HCT116 (cell line): ENCODE results near the gene AFP. TPM values are rescaled to one million over a fixed set of nuclear protein-coding genes. Genes with fewer than 3 reads are reported as not detected.

Experiments
- ATAC-seq: fragments of 200-7000 bp; cut with Tn5 transposase; 2 replicates; pipeline ENCODE4 v1.9.1; 2020; ENCODE audit warnings: mild to moderate bottlenecking, moderate library complexity
- BruUV-seq: library from RNA; stranded (reverse); fragments of 400-500 nt; replicated peaks from 2 replicates; lab custom pipeline; 2021; lab: Mats Ljungman, UMichigan
- CTCF ChIA-PET: fragments of 300-600 bp; sonication (Branson Sonifier 250); formaldehyde crosslinking; loops from one replicate; lab custom pipeline; 2021; ENCODE audit warnings: antibody characterized with exemption; lab: Charles Lee
- POLR2A ChIA-PET: fragments of 300-600, 350-600 bp; sonication (Branson Sonifier 250); formaldehyde crosslinking; loops from one replicate; lab custom pipeline; 2021; ENCODE audit warnings: antibody characterized with exemption; lab: Charles Lee
- RAD21 ChIA-PET, 2 experiments: fragments of 300-600 bp; sonication (Branson Sonifier 250); formaldehyde crosslinking; loops; one replicate each; lab custom pipeline; 2023; ENCODE audit warnings: low total read pairs in 2 of 2; ENCODE audit not compliant: uncharacterized antibody in 2 of 2, unreplicated experiment in 2 of 2, low non-redundant PET in 1 of 2; lab: Charles Lee
- DNase-seq: peaks from one replicate; pipeline ENCODE4 v3.0.0-alpha.2; 2010; ENCODE audit warnings: low read depth, low spot score
- H2AFZ ChIP-seq: fragments of 200-600 bp; shearing (Covaris generic), sonication (generic); 2 replicates; pipeline ENCODE4 v1.6.1; 2017; ENCODE audit warnings: low read depth, mixed run types, mixed read lengths, antibody characterized with exemption, low read length; ENCODE audit not compliant: poor library complexity, severe bottlenecking
- H3K27ac ChIP-seq: 2 replicates; pipeline ENCODE4 v1.5.1; 2012; ENCODE audit warnings: low read depth, low read length
- H3K27me3 ChIP-seq: fragments of 200-600 bp; sonication (generic); 2 replicates; pipeline ENCODE4 v1.6.1; 2016; ENCODE audit warnings: mixed run types, low read length, mixed read lengths; ENCODE audit not compliant: insufficient read depth
- H3K36me3 ChIP-seq, 2 experiments: fragments of 200-500 bp in 1 of 2; fragments of 200-600 bp in 1 of 2; sonication (Bioruptor generic) in 1 of 2; sonication (generic) in 1 of 2; 2 replicates each; pipeline versions ENCODE4 v1.5.1 to v1.6.1; 2014 to 2016; ENCODE audit warnings: low read length in 2 of 2, inconsistent platforms in 1 of 2, mixed read lengths in 1 of 2, mixed run types in 1 of 2; ENCODE audit not compliant: insufficient read depth in 2 of 2, control insufficient read depth in 1 of 2
- H3K4me1 ChIP-seq, 2 experiments: fragments of 200-600 bp in 1 of 2; sonication (generic) in 1 of 2; 2 replicates each; pipeline versions ENCODE4 v1.5.1 to v1.6.1; 2012 to 2017; ENCODE audit warnings: low read length in 2 of 2, inconsistent platforms in 1 of 2, mild to moderate bottlenecking in 1 of 2, mixed read lengths in 1 of 2, mixed run types in 1 of 2, moderate library complexity in 1 of 2; ENCODE audit not compliant: insufficient read depth in 2 of 2, control insufficient read depth in 1 of 2
- H3K4me2 ChIP-seq: fragments of 200-600 bp; sonication (generic); 2 replicates; pipeline ENCODE4 v1.6.1; 2017; ENCODE audit warnings: mixed run types, low read length, mixed read lengths
- H3K4me3 ChIP-seq, 2 experiments: fragments of 200-600 bp in 1 of 2; sonication (generic) in 1 of 2; replicated peaks in 1 of 2; 2 replicates each; pipeline ENCODE4 v1.5.1; 2011 to 2016; ENCODE audit warnings: low read length in 2 of 2, control low read depth in 1 of 2, low read depth in 1 of 2, mild to moderate bottlenecking in 1 of 2, mixed read lengths in 1 of 2, mixed run types in 1 of 2
- H3K79me2 ChIP-seq: fragments of 200-600 bp; sonication (generic); 2 replicates; pipeline ENCODE4 v1.6.1; 2017; ENCODE audit warnings: mild to moderate bottlenecking, mixed run types, low read length, moderate library complexity, mixed read lengths; ENCODE audit not compliant: insufficient read depth
- H3K9ac ChIP-seq: fragments of 200-600 bp; sonication (generic); 2 replicates; pipeline ENCODE4 v1.6.1; 2016; ENCODE audit warnings: low read length, mixed read lengths
- H3K9me2 ChIP-seq: fragments of 200-600 bp; sonication (generic), shearing (Covaris generic); 2 replicates; pipeline ENCODE4 v1.6.1; 2017; ENCODE audit warnings: mixed run types, mild to moderate bottlenecking, moderate library complexity; ENCODE audit not compliant: insufficient read depth
- H3K9me3 ChIP-seq, 2 experiments: fragments of 200-500 bp in 1 of 2; fragments of 200-600 bp in 1 of 2; sonication (Bioruptor generic) in 1 of 2; sonication (generic) in 1 of 2; 2 replicates each; pipeline ENCODE4 v1.6.1; 2014 to 2017; ENCODE audit warnings: low read length in 2 of 2, mixed read lengths in 2 of 2, inconsistent platforms in 1 of 2, low read depth in 1 of 2, mild to moderate bottlenecking in 1 of 2, mixed run types in 1 of 2, moderate library complexity in 1 of 2; ENCODE audit not compliant: control insufficient read depth in 1 of 2, insufficient read depth in 1 of 2
- H4K20me1 ChIP-seq: fragments of 200-600 bp; sonication (generic), shearing (Covaris generic); 2 replicates; pipeline ENCODE4 v1.6.1; 2017; ENCODE audit warnings: mixed run types, mild to moderate bottlenecking, moderate library complexity; ENCODE audit not compliant: insufficient read depth
- ATF3 ChIP-seq: IDR thresholded peaks from 2 replicates; pipeline ENCODE4 v1.6.1; 2012
- CBX3 ChIP-seq: IDR thresholded peaks from 2 replicates; pipeline ENCODE4 v1.6.1; 2012; ENCODE audit warnings: low read depth
- CEBPB ChIP-seq: IDR thresholded peaks from 2 replicates; pipeline ENCODE4 v1.6.1; 2012; ENCODE audit warnings: low read depth
- CTCF ChIP-seq, 3 experiments: fragments of 200-600 bp in 1 of 3; sonication (generic) in 1 of 3; IDR thresholded peaks in 2 of 3; conservative IDR thresholded peaks in 1 of 3; 2 replicates each; pipeline ENCODE4 v1.5.1; 2012 to 2017; ENCODE audit warnings: low read depth in 2 of 3, low read length in 2 of 3, antibody characterized with exemption in 1 of 3, borderline replicate concordance in 1 of 3, control low read depth in 1 of 3, mild to moderate bottlenecking in 1 of 3, mixed read lengths in 1 of 3, mixed run types in 1 of 3, moderate library complexity in 1 of 3; ENCODE audit not compliant: insufficient read depth in 1 of 3
- EGR1 ChIP-seq: IDR thresholded peaks from 2 replicates; pipeline ENCODE4 v1.6.1; 2012; ENCODE audit warnings: low read depth
- ELF1 ChIP-seq: IDR thresholded peaks from 2 replicates; pipeline ENCODE4 v1.6.1; 2012; ENCODE audit warnings: low read depth, borderline replicate concordance
- EZH2 ChIP-seq: fragments of 200-600 bp; sonication (generic); IDR thresholded peaks from 2 replicates; pipeline ENCODE4 v1.6.1; 2017; ENCODE audit warnings: antibody characterized with exemption, mixed run types
- EZH2phosphoT487 ChIP-seq: fragments of 200-600 bp; IDR thresholded peaks from 2 replicates; pipeline ENCODE4 v1.6.1; 2018; ENCODE audit warnings: antibody characterized with exemption, borderline replicate concordance
- FOSL1 ChIP-seq: IDR thresholded peaks from 2 replicates; pipeline ENCODE4 v1.6.1; 2012; ENCODE audit warnings: low read depth
- POLR2A ChIP-seq: IDR thresholded peaks from 2 replicates; pipeline ENCODE4 v1.7.0; 2011; ENCODE audit warnings: borderline replicate concordance; ENCODE audit not compliant: insufficient read depth, insufficient read length; ENCODE audit errors: extremely low read depth
- POLR2AphosphoS5 ChIP-seq: IDR thresholded peaks from 2 replicates; pipeline ENCODE4 v1.6.1; 2011; ENCODE audit warnings: mild to moderate bottlenecking, low read depth, low read length, moderate library complexity
- RAD21 ChIP-seq: IDR thresholded peaks from 2 replicates; pipeline ENCODE4 v1.6.1; 2012; ENCODE audit warnings: low read depth, mild to moderate bottlenecking
- SIN3A ChIP-seq: IDR thresholded peaks from 2 replicates; pipeline ENCODE4 v1.6.1; 2012; ENCODE audit warnings: low read depth
- YY1 ChIP-seq: IDR thresholded peaks from 2 replicates; pipeline ENCODE4 v1.6.1; 2011; ENCODE audit warnings: low read length, low read depth, moderate library complexity, mild to moderate bottlenecking; ENCODE audit not compliant: insufficient replicate concordance; ENCODE audit errors: extremely low read depth
- ZFX ChIP-seq: fragments of 450-650 bp; IDR thresholded peaks from 2 replicates; pipeline ENCODE4 v1.6.1; 2017
- ZNF274 ChIP-seq: fragments of 200-500 bp; sonication (Bioruptor generic); IDR thresholded peaks from 2 replicates; pipeline ENCODE4 v1.6.1; 2014; ENCODE audit warnings: mild to moderate bottlenecking, low read depth, low read length, inconsistent platforms
- intact Hi-C: fragments of 100-400 bp; cut with micrococcal nuclease; formaldehyde crosslinking; loops from 2 replicates; pipeline ENCODE4 v1.10.0; 2022
- total RNA-seq: library from RNA; stranded (reverse); gene quantifications from one replicate; pipeline ENCODE4 v1.2.1, GENCODE V29; 2021; ENCODE audit not compliant: unreplicated experiment
- TF ChIP-seq, protein P1 (sequence below): IDR thresholded peaks from 2 replicates; pipeline ENCODE4 v1.6.1; 2012

AFP gene
- total RNA-seq, 1 experiment from 2014 or later, result 1.6 TPM

- no peaks in the 10 kb centered on the region for H3K9me2 ChIP-seq
- POLR2A ChIA-PET, result no interaction called here
- no peak overlapping the region for H3K27ac ChIP-seq
- RAD21 ChIA-PET, result no interaction called here
- H3K4me1 ChIP-seq, result no peaks in the 10 kb centered on the region
- no peaks in the 10 kb centered on the region for H3K36me3 ChIP-seq
- no peak overlapping the region for H3K9ac ChIP-seq
- no peaks in the 10 kb centered on the region for H4K20me1 ChIP-seq
- CTCF ChIA-PET, result no interaction called here
- intact Hi-C loops, result no loop called here
- DNase-seq (no peak), ATAC-seq (no peak)
- H3K4me3 ChIP-seq, result no peak overlapping the region
- TF ChIP-seq RAD21, result no peak
- TF ChIP-seq YY1, result no peak
- no peak for TF ChIP-seq SIN3A
- TF ChIP-seq POLR2A, result no peak
- TF ChIP-seq ATF3, result no peak
- TF ChIP-seq CEBPB, result no peak
- no peaks in the 10 kb centered on the region for H3K27me3 ChIP-seq
- H3K9me3 ChIP-seq, result no peaks in the 10 kb centered on the region
- no peak overlapping the region for H2AFZ ChIP-seq
- no TSS peak for BruUV-seq
- H3K4me2 ChIP-seq, result no peak overlapping the region
- H3K79me2 ChIP-seq, result no peaks in the 10 kb centered on the region
Observed at GRCh38 chr4:73410916-73411730, 24.9 kb upstream of the AFP start.

- Histone ChIP-seq H3K36me3 (no peaks in the 10 kb centered on the region), H2AFZ (no peak overlapping the region), H3K9me3 (no peaks in the 10 kb centered on the region), H3K9me2 (no peaks in the 10 kb centered on the region), H3K27ac (no peak overlapping the region), H3K4me3 (no peak overlapping the region), H3K27me3 (no peaks in the 10 kb centered on the region), H3K4me2 (no peak overlapping the region), H4K20me1 (no peaks in the 10 kb centered on the region), H3K79me2 (no peaks in the 10 kb centered on the region), H3K9ac (no peak overlapping the region), H3K4me1 (no peaks in the 10 kb centered on the region)
- ChIA-PET POLR2A (no interaction called here), CTCF (no interaction called here), RAD21 (no interaction called here)
- DNase-seq (no peak), ATAC-seq (no peak)
- BruUV-seq, result no TSS peak
- intact Hi-C loops, result no loop called here
- TF ChIP-seq, protein P1, sequence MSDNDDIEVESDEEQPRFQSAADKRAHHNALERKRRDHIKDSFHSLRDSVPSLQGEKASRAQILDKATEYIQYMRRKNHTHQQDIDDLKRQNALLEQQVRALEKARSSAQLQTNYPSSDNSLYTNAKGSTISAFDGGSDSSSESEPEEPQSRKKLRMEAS, result no peak
- no peak for TF ChIP-seq EGR1
- TF ChIP-seq CTCF (IDR thresholded peaks at IDR 0.05 in 2 of 3, conservative IDR thresholded peaks at IDR 0.05 in 1 of 3; ENCODE audit: borderline replicate concordance in 1 of 3, insufficient read depth in 1 of 3, low read depth in 2 of 3, low read length in 2 of 3), result no peak
- TF ChIP-seq CBX3, result no peak
- TF ChIP-seq ATF3, result no peak
- TF ChIP-seq POLR2A, result no peak
- no peak for TF ChIP-seq ZNF274
- TF ChIP-seq ZFX, result no peak
- TF ChIP-seq EZH2phosphoT487, result no peak
- no peak for TF ChIP-seq ELF1
- TF ChIP-seq EZH2, result no peak
- no peak for TF ChIP-seq CEBPB
- TF ChIP-seq POLR2AphosphoS5, result no peak
- no peak for TF ChIP-seq SIN3A
- no peak for TF ChIP-seq YY1
- TF ChIP-seq FOSL1, result no peak
Observed at GRCh38 chr4:73411731-73412414, 24.1 kb upstream of the AFP start.
